Activated CD8-positive, alpha-beta memory T cell treated with anti-CD3 and anti-CD28 coated beads for 48 hours (primary cell): ENCODE measurements around the gene PTPRJ.

Experiments used
- DNase-seq, 3 experiments: peaks; one replicate each; pipeline ENCODE4 v3.0.0-alpha.2; 2020; ENCODE audit warnings: low read depth in 2 of 3, low spot score in 2 of 3

Gene PTPRJ

DNA sequence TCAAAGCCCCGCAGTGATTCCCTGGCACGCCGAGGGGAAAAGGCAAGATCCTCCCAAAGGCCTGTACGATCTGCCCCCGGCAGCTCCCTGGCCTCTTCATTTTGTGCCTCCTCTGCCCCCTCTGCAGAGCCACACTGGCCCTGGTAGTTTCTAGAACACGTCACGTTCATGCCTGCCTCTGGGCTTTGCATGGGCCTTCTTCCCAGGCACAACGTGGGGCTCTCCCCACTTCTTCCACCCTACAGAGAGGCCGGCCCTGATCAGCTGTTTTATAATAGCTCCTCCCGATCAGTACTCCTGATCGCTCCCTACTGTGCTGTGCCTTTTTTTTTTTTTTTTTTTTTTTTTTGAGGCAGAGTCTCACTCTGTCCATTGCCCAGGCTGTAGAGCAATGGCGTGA, 78.4 kb downstream of the PTPRJ start:
- DNase-seq = no peak

- no peak for DNase-seq
Observed at GRCh38 chr11:48062649-48063048, 82.3 kb downstream of the PTPRJ start.

DNA sequence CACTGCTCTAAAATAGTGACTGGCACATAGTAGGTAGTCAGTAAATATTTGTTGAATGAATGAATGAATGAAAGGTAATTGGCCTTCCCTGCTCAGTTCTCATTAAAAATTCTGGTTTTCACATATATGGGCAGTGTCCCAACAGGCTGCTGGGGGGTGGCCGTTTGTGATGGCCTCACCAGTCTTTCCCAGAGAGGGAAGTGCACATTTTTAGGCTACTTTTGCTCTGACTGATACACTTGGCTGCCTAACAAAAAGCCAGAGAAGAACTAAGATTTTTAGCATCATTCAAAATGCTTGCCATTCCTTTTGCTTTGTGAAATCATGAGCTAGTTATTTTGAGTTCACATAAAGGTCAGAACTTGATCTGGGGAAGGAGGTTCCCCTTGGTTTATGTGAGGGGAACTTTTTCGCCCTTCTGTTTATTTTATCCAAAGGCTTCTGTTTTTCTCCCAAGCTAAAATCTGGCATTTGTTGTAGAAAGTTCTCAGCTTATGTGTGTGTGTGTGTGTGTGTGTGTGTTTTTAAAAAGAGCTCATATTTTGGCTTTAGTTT, 83.1 kb downstream of the PTPRJ start:
- no peak for DNase-seq

DNA sequence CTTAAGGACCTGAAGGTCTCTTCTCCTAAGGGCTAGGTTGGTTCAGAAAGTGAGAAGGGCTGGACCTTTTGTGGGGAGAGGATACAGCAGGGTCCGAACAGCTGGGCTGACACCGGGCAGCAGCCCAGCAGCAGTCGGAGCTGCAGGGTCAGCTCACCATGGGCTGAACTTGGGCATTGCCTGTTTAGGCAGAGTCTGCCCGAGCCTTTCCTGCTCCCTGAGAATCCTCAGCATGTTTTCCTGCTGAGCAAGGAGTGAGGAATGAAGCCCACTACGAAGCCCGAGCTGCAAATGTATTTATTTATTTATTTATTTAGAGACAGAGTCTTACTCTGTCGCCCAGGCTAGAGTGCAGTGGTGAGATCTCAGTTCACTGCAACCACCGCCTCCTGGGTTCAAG, 83.9 kb downstream of the PTPRJ start:
- no peak for DNase-seq

DNA sequence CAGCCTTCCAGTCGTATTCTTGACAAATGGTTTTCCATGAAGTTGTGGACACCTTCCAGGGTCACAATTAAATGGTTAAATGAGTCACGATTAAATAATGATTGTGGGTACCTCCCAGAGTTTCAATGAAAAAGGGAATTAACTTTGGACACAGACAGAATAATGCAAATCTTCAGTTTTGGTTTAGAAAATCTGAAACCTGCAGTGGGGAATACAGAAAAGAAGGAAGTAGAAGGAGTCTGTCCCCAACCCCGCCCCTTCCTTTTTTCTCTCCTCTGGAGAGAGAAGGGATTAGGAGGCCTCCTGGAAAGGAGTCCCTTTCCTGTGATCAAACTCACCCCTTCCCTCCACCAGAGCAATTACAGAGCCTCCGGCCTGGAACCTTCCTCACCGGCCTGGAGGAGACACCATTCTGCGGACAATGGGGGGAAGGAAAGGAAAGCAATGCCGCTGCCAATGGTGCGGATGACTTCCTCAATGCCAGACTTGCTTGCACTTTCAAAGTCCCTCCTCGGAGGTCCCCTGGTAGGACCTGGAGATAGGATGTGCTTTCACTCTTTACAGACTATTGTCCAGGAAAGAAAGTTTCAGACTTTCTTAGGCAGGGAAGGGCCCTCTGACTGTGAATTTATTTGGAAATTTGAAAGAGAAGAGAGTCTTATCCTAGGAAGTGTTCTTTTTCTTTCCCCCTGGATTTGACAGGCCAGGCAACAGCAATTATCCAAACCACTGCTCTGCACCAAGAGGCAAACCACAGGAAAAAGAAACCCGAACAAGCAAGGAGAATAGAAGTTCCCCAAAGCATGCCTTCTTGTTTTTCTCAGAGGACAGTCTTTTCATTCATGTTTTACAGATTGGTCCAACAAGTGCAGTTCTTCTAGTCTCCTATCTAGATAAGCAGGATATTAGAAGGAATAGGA, 86.8 kb downstream of the PTPRJ start:
- no peak for DNase-seq

DNA sequence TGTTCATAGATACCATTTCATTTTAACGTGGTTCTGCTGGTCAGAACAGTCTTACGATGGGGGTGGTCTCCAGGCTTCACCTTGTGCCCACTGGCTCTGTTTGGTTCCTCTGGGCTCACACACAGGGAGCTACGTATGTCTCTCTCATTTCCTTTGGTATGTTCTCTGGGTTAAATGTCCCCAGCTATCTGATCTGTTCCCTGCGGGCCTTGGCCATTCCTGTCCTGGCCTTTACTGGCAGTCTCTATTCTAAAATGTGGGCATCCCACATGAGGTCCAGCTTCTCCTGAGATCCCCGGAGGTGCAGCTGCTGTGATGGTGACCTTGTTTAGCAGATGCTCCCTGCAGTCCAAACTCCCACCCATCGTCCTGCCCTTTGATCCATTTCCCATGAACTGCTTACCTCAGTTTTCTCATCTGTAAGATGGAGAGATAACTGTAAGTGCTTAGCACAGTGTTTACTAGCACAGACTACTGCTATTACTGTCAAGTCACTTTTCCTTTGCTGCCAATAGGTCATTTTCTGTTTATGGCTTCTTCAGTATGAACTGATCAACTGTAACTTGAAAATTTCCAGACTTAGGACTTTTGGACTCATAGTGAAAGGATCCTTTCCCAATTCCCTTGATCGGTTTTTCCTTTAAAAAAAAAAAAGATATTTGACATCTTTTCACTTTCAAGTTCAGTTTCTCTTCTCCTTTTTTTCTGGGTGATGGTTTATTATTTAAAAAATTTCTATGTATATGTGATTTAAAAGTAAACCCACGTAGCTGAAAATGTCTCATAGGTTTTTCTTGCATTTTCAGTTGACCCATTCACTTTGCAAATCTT, 92.9 kb downstream of the PTPRJ start:
- DNase-seq = no peak

- no peak for DNase-seq
Observed at GRCh38 chr11:48074425-48075181, 94.2 kb downstream of the PTPRJ start.

- DNase-seq = no peak
Observed at GRCh38 chr11:48075637-48076036, 95.3 kb downstream of the PTPRJ start.

DNA sequence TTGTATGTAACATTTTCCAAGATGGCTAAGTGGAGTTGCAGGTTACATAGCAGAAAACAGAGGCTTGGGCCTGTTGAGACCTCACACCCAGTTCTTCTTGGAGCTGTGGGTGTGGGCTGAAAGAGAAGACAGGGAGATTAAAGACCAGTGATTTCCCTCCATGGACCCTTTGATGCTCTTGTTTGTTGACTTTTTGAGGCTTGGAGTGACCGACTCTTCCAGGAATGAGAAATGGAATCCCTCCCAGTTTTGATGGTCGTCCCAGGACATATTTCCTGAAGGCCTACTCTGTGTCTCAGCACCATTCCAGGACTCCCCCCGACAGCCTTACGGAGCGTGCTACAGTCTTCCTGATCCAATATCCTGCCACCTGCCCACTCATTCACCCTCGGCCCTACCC, 96.9 kb downstream of the PTPRJ start:
- no peak for DNase-seq

DNA sequence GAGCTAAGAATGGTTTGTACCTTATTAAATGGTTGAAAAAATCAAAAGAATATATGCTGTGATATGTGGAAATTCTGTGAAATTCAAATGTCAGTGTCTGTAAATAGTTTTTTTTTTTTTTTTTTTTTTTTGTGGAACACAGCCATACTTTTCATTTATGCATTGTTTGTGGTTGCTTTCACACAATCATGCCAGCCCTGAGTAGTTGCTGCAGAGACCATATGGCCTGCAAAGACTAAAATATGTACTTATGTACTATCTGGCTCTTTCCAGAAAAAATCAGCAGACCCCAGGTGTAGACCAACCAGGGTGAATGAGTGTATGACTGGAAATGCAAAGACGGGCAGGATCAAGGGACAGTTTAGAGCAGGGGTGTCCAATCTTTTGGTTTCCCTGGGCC, 98.3 kb downstream of the PTPRJ start:
- DNase-seq = no peak

DNA sequence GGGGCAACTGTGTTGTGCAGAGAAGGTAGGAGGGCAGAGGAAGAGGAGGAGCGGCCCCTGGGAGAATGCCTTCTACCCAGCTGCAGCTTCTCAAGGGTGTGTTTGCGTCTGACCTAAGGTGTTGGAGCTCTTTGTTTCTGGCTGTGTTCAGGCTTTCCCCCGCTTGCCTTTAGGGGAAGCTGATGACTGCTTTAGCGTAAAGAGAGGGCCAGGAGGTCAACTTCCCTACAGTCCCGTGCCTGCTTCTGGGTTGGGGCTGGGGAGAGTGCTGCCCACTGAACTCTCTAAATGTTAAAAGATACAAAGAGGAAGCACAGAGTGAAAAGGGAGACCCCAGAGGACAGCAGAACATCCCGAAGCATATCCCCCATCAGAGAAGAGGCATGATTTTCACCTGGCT, 99.2 kb downstream of the PTPRJ start:
- DNase-seq = no peak

- no peak for DNase-seq
Observed at GRCh38 chr11:48080301-48080861, 100.0 kb downstream of the PTPRJ start.

- DNase-seq = peak in 1 of 3 experiments; percentile 4
Observed at GRCh38 chr11:48081151-48082010, 101.0 kb downstream of the PTPRJ start.

DNA sequence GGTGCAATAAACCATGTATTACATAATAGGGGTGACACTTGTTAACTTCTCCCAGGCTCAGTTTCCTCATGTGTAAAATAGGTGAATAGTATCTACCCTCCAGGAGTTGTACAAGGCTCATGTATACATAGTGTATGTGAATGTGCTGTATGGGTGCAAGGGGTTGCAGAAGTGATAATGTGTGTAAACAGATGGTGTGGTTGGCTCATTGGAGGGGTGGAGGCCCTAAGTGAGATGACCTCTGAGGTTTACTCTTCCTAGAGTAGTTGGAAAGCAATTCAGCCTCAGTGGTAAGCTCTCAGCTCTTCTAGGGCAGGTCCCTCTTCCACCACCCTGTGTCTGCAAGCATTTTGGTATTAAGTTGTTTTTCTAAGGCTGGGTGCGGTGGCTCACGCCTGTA, 102.4 kb downstream of the PTPRJ start:
- DNase-seq = no peak

DNA sequence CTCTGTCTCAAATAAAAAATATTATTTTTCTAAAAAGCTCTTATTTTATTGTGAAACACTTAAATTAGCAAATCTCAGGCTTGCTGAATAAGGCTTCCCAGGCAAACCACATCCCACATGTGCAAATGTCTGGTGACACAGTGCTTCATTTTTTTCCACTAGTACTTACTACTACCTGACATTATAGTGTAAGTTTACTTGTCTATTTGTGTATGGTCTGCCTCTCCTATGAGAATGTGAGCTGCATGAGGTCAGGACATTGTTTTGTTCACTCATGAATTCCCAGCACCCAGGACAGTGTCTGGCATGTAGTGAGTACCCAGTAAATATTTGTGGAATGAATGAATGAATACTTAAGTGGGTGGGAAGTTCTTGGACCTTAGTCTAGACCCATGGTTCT, 103.1 kb downstream of the PTPRJ start:
- no peak for DNase-seq

GRCh38 chr11:48085688-48086087, 105.3 kb downstream of the PTPRJ start:
- DNase-seq = no peak

- DNase-seq = no peak
Observed at GRCh38 chr11:48087422-48087821, 107.1 kb downstream of the PTPRJ start.

DNA sequence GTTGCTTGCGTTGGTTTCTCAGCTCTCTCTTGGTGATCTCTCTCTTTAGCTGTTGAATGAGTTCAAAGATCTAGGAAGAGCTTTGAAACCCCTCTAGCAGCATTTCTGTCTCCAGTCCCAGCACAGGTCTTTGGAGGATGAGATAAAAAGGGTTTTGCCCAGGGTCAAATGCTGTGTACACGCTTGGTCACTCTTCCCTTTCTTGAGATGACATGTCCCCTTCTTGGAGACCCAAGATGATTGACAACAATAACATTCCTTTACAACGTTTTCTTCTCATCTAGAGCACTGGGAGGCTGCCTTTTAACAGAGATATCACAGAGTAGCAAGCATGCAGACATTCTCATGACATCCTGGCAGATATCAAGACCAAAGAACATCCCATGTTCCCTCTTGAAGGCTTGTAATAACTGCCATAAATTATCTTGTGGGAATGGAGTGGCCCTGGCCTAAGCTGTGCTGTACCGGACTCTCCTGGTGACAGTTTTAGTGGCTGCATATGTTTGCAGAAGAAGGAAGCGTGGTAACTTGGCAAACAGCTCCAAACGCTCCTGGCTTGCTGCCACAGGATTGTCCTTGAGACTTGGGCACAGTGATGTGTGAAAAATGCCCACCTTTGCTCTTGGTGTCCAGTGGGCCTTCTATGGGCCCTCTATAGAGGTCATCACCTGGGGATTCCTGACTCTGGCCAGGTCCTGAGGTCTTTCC, 107.8 kb downstream of the PTPRJ start:
- DNase-seq = no peak

DNA sequence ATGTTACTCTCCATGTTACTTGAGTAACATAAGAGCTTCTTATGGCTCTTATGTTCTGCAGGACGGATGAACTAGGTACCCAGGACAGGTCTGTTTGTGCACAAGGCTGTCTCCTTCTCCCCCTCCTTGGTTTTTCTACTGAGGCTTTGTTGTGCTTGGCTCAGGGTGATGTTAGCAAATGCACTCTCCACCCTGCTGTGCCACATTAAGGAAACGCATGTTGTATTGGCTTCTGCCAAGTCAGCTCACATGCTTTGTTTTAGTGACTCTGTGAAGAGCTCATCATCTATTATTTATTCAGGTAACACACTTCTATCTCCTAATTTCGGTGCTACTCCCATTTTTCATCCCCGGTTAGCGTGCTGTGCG, 108.3 kb downstream of the PTPRJ start:
- DNase-seq = no peak
